Neural progenitor cell (in vitro differentiated cells): ENCODE results near the gene MFAP1.

Experiments
- CTCF ChIP-seq: fragments of 200-600 bp; sonication (generic); IDR thresholded peaks from 2 replicates; pipeline ENCODE4 v1.5.1; 2017; ENCODE audit warnings: antibody characterized with exemption, mild to moderate bottlenecking
- EZH2 ChIP-seq: fragments of 200-600 bp; sonication (generic); IDR thresholded peaks from 2 replicates; pipeline ENCODE4 v1.6.1; 2017; ENCODE audit warnings: antibody characterized with exemption, mild to moderate bottlenecking, moderate library complexity

- TF ChIP-seq CTCF (no peak), EZH2 (no peak)
Measured at GRCh38 chr15:43799209-43799944, 25.1 kb downstream of the MFAP1 start.
